CD4-positive, alpha-beta T cell treated with Interferon gamma for 1 hour (primary cell): Measurements from ENCODE around the gene MUC5B.
"Not testable (repeated sequence)": the region's sequence is repeated elsewhere in the genome, so short reads cannot be mapped to it uniquely, and the experiment has no call there.

Experiments used
- DNase-seq: peaks from one replicate; pipeline ENCODE4 v3.0.0-alpha.2; 2020

Gene MUC5B

GRCh38 chr11:1254086-1254648 lies 31.3 kb downstream of the MUC5B start:
- DNase-seq = no peak

GRCh38 chr11:1254733-1255132 lies 31.9 kb downstream of the MUC5B start:
- no peak for DNase-seq

GRCh38 chr11:1255151-1255550 lies 32.3 kb downstream of the MUC5B start:
- no peak for DNase-seq

GRCh38 chr11:1256257-1257045 lies 33.6 kb downstream of the MUC5B start:
- no peak for DNase-seq

GRCh38 chr11:1257366-1257765 lies 34.5 kb downstream of the MUC5B start:
- no peak for DNase-seq

GRCh38 chr11:1257916-1258315 lies 35.0 kb downstream of the MUC5B start:
- DNase-seq = no peak

GRCh38 chr11:1258401-1259075 lies 35.7 kb downstream of the MUC5B start:
- DNase-seq = no peak

GRCh38 chr11:1259076-1259461 lies 36.2 kb downstream of the MUC5B start:
- DNase-seq = no peak

GRCh38 chr11:1259561-1259960 lies 36.7 kb downstream of the MUC5B start:
- DNase-seq = no peak

- DNase-seq = peak; percentile 22
These were observed 37.2 kb downstream of the MUC5B start for GRCh38 chr11:1260023-1260501.

GRCh38 chr11:1260620-1261019 lies 37.8 kb downstream of the MUC5B start:
- no peak for DNase-seq

GRCh38 chr11:1261241-1262071 lies 38.6 kb downstream of the MUC5B start:
- DNase-seq = no peak

GRCh38 chr11:1262172-1263006 lies 39.5 kb downstream of the MUC5B start:
- DNase-seq = peak; percentile 86

GRCh38 chr11:1263010-1263409 lies 40.1 kb downstream of the MUC5B start:
- peak; percentile 11 for DNase-seq

- DNase-seq = peak; percentile 46
These were observed 41.6 kb downstream of the MUC5B start for GRCh38 chr11:1264444-1264843.

- not testable (repeated sequence) for DNase-seq
These were observed 42.6 kb downstream of the MUC5B start for GRCh38 chr11:1265480-1265879.

GRCh38 chr11:1266976-1267375 lies 44.1 kb downstream of the MUC5B start:
- not testable (repeated sequence) for DNase-seq

GRCh38 chr11:1267441-1268100 lies 44.7 kb downstream of the MUC5B start:
- no peak for DNase-seq

- no peak for DNase-seq
These were observed 47.1 kb downstream of the MUC5B start for GRCh38 chr11:1269957-1270356.

- no peak for DNase-seq
These were observed 47.6 kb downstream of the MUC5B start for GRCh38 chr11:1270476-1270875.

GRCh38 chr11:1271002-1271401 lies 48.1 kb downstream of the MUC5B start:
- DNase-seq = no peak

- DNase-seq = no peak
These were observed 48.5 kb downstream of the MUC5B start for GRCh38 chr11:1271406-1271805.
